HepG2 (cell line): Measurements from ENCODE around the gene BMPR1B. TPM values are rescaled to one million over a fixed set of nuclear protein-coding genes. Genes with fewer than 3 reads are reported as not detected.

Experiments used
- ATAC-seq: fragments of 200-7000 bp; cut with Tn5 transposase; 3 replicates; pipeline ENCODE4 v1.9.1; 2020; ENCODE audit warnings: mild to moderate bottlenecking, moderate library complexity
- BruUV-seq: library from RNA; stranded (reverse); fragments of 400-500 nt; replicated peaks from 2 replicates; lab custom pipeline; 2021; lab: Mats Ljungman, UMichigan
- CTCF ChIA-PET: fragments of 300-600 bp; formaldehyde crosslinking; extraction: SDS; loops from one replicate; lab custom pipeline; 2021; ENCODE audit warnings: low total read pairs, inconsistent platforms, low intra/inter-chr PET ratio; lab: Yijun Ruan, JAX
- POLR2A ChIA-PET: fragments of 350-600 bp; sonication (Branson Sonifier 250); formaldehyde crosslinking; loops from one replicate; lab custom pipeline; 2020; ENCODE audit warnings: antibody characterized with exemption, inconsistent platforms; lab: Yijun Ruan, JAX
- DNase-seq: peaks from one replicate; pipeline ENCODE4 v3.0.0-alpha.2; 2015; ENCODE audit warnings: low spot score
- FAIRE-seq: peaks from 3 replicates; lab custom pipeline; 2011; peaks lifted over from hg19 to GRCh38; lab: Jason Lieb, UNC
- H2AFZ ChIP-seq: one replicate; pipeline ENCODE4 v1.6.1; 2011; ENCODE audit warnings: low read length, inconsistent platforms
- H3K27ac ChIP-seq: fragments of 300-600 bp; 3 replicates; pipeline ENCODE4 v1.8.0; 2011; ENCODE audit warnings: mixed run types, mild to moderate bottlenecking, mixed read lengths, low read length, inconsistent platforms; ENCODE audit not compliant: insufficient read depth; ENCODE audit errors: extremely low read length
- H3K27me3 ChIP-seq, 2 experiments: fragments of 200-600 bp in 1 of 2; 2 replicates in 1 of 2; 3 replicates in 1 of 2; pipeline versions ENCODE4 v1.6.0 to v1.8.0; 2011; ENCODE audit warnings: low read length in 2 of 2, mild to moderate bottlenecking in 2 of 2, moderate library complexity in 2 of 2, inconsistent platforms in 1 of 2; ENCODE audit not compliant: insufficient read depth in 2 of 2, control insufficient read depth in 1 of 2
- H3K36me3 ChIP-seq, 2 experiments: fragments of 200-600 bp in 1 of 2; replicated peaks in 1 of 2; 2 replicates in 1 of 2; 3 replicates in 1 of 2; pipeline versions ENCODE4 v1.5.1 to v1.8.0; 2011; ENCODE audit warnings: low read length in 2 of 2, inconsistent platforms in 1 of 2; ENCODE audit not compliant: insufficient read depth in 2 of 2, control insufficient read depth in 1 of 2
- H3K4me1 ChIP-seq: 2 replicates; pipeline ENCODE4 v1.5.1; 2012; ENCODE audit warnings: low read length, inconsistent platforms; ENCODE audit not compliant: insufficient read depth
- H3K4me2 ChIP-seq: 2 replicates; pipeline ENCODE4 v1.6.0; 2011; ENCODE audit warnings: low read depth, low read length, inconsistent platforms
- H3K4me3 ChIP-seq, 3 experiments: fragments of 200-600 bp in 1 of 3; sonication (generic), shearing (Covaris generic) in 1 of 3; replicated peaks in 1 of 3; 2 replicates each; pipeline ENCODE4 v1.5.1; 2011 to 2016; ENCODE audit warnings: low read length in 3 of 3, inconsistent platforms in 2 of 3, low read depth in 2 of 3, mild to moderate bottlenecking in 2 of 3, control low read depth in 1 of 3, mixed read lengths in 1 of 3; ENCODE audit not compliant: insufficient read depth in 1 of 3
- H3K79me2 ChIP-seq: one replicate; pipeline ENCODE4 v1.6.1; 2011; ENCODE audit warnings: low read length, inconsistent platforms; ENCODE audit not compliant: insufficient read depth
- H3K9ac ChIP-seq: 2 replicates; pipeline ENCODE4 v1.6.0; 2011; ENCODE audit warnings: mild to moderate bottlenecking, low read depth, low read length, inconsistent platforms; ENCODE audit not compliant: insufficient read depth
- H3K9me3 ChIP-seq: 2 replicates; pipeline ENCODE4 v1.5.1; 2012; ENCODE audit warnings: mild to moderate bottlenecking, low read length
- H4K20me1 ChIP-seq: 2 replicates; pipeline ENCODE4 v1.6.0; 2011; ENCODE audit warnings: inconsistent platforms, mild to moderate bottlenecking, low read length, moderate library complexity; ENCODE audit not compliant: insufficient read depth
- SP4 ChIP-seq: sonication (generic); formaldehyde crosslinking; IDR thresholded peaks from 2 replicates; pipeline ENCODE4 v1.8.1; 2023; ENCODE audit warnings: mild to moderate bottlenecking, missing genetic modification reagents
- ZNF10 ChIP-seq: sonication (generic); formaldehyde crosslinking; IDR thresholded peaks from 2 replicates; pipeline ENCODE4 v1.4.0; 2020; ENCODE audit warnings: mild to moderate bottlenecking, low read depth, missing genetic modification reagents, borderline replicate concordance
- ZNF12 ChIP-seq: sonication (generic); formaldehyde crosslinking; IDR thresholded peaks from 2 replicates; pipeline ENCODE4 v1.5.0; 2020; ENCODE audit warnings: missing genetic modification reagents
- ZNF652 ChIP-seq: IDR thresholded peaks from 2 replicates; pipeline ENCODE4 v1.6.1; 2016; ENCODE audit warnings: low read depth, borderline replicate concordance
- WGBS: methylation state at CpG from one replicate; pipeline ENCODE4 v1.1.6; 2017; ENCODE audit warnings: low lambda C conversion rate; 5-methylcytosine and 5-hydroxymethylcytosine counted together
- in situ Hi-C: cut with HindIII; loops from 2 replicates; pipeline ENCODE4 v1.10.0; 2017; ENCODE audit warnings: low pct_unique_long_range_greater_than_20kb; ENCODE audit not compliant: extremely low pct_ligation_motif_present
- intact Hi-C: fragments of 100-400 bp; cut with micrococcal nuclease; formaldehyde crosslinking; loops from one replicate; pipeline ENCODE4 v1.10.0; 2022; ENCODE audit not compliant: unreplicated experiment
- polyA plus RNA-seq, 8 experiments: library from polyadenylated mRNA; depleted of rRNA in 3 of 8; stranded (reverse) in 7 of 8; unstranded in 1 of 8; fragments of >200 nt; fragmentation: Illumina TruSeq in 4 of 8; extraction: Trizol in 4 of 8; gene quantifications; 2 replicates each; pipeline versions ENCODE4 v1.2.1 to v1.2.3, GENCODE V29; 2011 to 2016; ENCODE audit warnings: low read depth in 4 of 8, missing spikeins in 1 of 8, mixed read lengths in 1 of 8; ENCODE audit not compliant: insufficient read depth in 1 of 8
- total RNA-seq, 5 experiments: library from RNA; depleted of rRNA; stranded (reverse); fragments of >200 nt; fragmentation: Illumina TruSeq; extraction: Trizol; gene quantifications; 2 replicates each; pipeline ENCODE4 v1.2.3, GENCODE V29; 2016; ENCODE audit warnings: low read depth in 1 of 5

The BMPR1B gene
- total and polyA plus RNA-seq, 2 of the 13 experiments (the other 11 are each of a cell fraction or from before 2014, with no cell fraction given) = 0.07 TPM; not detected in 1

DNA sequence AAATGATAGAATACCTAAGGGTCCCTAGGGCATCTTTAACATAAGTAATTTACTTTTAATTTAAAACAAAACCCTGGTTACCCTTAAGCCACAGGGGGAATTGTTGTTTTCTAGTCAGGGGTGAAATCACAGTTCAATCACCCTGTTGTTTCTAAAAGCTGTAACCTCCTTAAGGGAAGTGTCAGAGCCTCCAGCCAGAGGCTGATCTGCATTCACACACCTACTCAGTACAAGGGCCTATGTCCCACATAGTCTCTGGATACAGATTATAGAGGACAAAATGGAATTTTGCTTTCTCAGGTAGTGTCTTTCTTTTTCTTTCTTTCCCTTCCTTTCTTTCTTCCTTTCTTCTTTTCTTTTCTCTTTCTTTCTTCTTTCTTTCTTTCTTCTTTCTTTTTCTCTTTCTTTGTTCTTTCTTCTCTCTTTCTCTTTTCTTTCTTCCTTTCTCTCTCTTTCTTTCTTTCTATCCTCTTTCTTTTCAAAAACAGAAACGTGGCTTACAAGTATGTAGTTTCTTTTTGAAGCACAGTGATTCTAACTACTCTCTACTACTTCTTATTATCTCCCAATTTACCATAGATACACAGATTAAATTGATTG, 31.1 kb upstream of the BMPR1B start:
- Histone ChIP-seq H3K27me3 (no peaks in the 10 kb centered on the region), H3K9ac (no peak overlapping the region), H3K27ac (no peak overlapping the region), H3K36me3 (no peaks in the 10 kb centered on the region)
- in situ Hi-C loops = no loop called here
- CTCF ChIA-PET = no interaction called here
- BruUV-seq = no TSS peak
- no peak for FAIRE-seq
- DNase-seq = no peak
- TF ChIP-seq ZNF652 (CRISPR knock-in tag) (no peak), ZNF10 (CRISPR knock-in tag) (no peak)
- TF ChIP-seq, all 625 proteins: peak for 0
- Histone ChIP-seq H2AFZ (no peak overlapping the region), H3K4me1 (peaks cover 9% of the 10 kb centered on the region; the same call in 1 of the 2 replicates), H3K79me2 (no peaks in the 10 kb centered on the region), H3K4me2 (no peak overlapping the region), H3K4me3 (no peak overlapping the region), H4K20me1 (no peaks in the 10 kb centered on the region), H3K9me3 (no peaks in the 10 kb centered on the region)
- ATAC-seq = no peak
- POLR2A ChIA-PET = no interaction called here
- intact Hi-C loops = no loop called here
- WGBS = 0% methylated on average over 1 of the region's 1 CpG

DNA sequence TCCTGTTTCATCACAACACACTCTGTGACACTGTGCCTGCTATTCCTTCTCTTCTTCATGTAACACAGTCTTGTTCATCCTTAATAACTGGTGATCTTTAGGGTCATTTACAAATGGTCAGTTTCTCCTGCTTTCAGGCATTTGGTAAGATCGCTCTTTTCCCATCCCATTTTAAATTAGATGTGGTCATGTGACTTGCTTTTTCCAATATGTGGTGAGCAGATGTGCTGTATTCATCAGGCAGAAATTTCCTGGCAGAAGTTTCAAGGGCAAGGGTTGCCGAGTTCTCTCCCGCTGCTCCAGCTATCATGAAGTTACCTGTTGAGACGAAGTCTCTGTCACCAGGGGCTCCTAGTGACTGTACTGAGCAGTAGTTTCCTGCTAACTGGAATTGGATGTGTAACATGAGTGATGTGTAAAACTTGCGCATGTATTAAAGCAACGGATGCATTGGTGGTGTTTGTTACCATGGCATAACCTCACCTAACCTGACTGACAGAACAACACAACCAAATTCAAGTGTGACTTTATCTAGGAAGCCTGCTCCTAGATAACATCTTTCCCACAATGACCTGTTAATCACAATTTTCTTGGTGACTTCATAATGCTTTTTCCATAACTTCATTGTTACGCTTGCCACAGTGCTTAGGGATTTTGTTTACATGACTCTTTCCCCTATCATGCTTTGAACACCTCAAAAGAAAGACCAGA, 29.5 kb upstream of the BMPR1B start:
- H3K9ac ChIP-seq = no peak overlapping the region
- TF ChIP-seq SP4 (CRISPR knock-in tag) (no peak), ZNF12 (CRISPR knock-in tag) (peak; percentile 63; the same call in 1 of the 2 replicates)
- no peak overlapping the region for H2AFZ ChIP-seq
- intact Hi-C loops = no loop called here
- no peaks in the 10 kb centered on the region for H4K20me1 ChIP-seq
- no peaks in the 10 kb centered on the region for H3K36me3 ChIP-seq
- no peaks in the 10 kb centered on the region for H3K27me3 ChIP-seq
- no peak overlapping the region for H3K27ac ChIP-seq
- FAIRE-seq = no peak
- in situ Hi-C loops = no loop called here
- no peak for ATAC-seq
- H3K4me3 ChIP-seq = no peak overlapping the region
- no peak overlapping the region for H3K4me2 ChIP-seq
- BruUV-seq = no TSS peak
- H3K4me1 ChIP-seq = peaks cover 9% of the 10 kb centered on the region; the same call in 1 of the 2 replicates
- no peaks in the 10 kb centered on the region for H3K79me2 ChIP-seq
- H3K9me3 ChIP-seq = no peaks in the 10 kb centered on the region
- CTCF ChIA-PET = no interaction called here
- no peak for DNase-seq
- POLR2A ChIA-PET = no interaction called here
- WGBS = 69% methylated on average over 7 of the region's 7 CpGs
